Thyroid gland (tissue), 4 donors: ENCODE measurements around the gene KRTAP6-1. TPM values are rescaled to one million over a fixed set of nuclear protein-coding genes. Genes with fewer than 3 reads are reported as not detected.

Experiments
- DNase-seq, 2 donors: peaks; one replicate each; pipeline ENCODE4 v3.0.0-alpha.2; 2019
- H3K27ac ChIP-seq, 3 donors: fragments of 200-600 bp; sonication (generic); 1 replicate in 2 of 3; 2 replicates in 1 of 3; pipeline ENCODE4 v1.5.1; 2016 to 2019; ENCODE audit warnings: mild to moderate bottlenecking in 1 of 3, moderate library complexity in 1 of 3
- H3K27me3 ChIP-seq: fragments of 200-600 bp; sonication (generic); one replicate; pipeline ENCODE4 v1.5.1; 2019
- H3K36me3 ChIP-seq, 2 donors: fragments of 200-600 bp; sonication (generic); one replicate each; pipeline ENCODE4 v1.5.1; 2016 to 2019
- H3K4me1 ChIP-seq, 2 donors: fragments of 200-600 bp; sonication (generic); one replicate each; pipeline ENCODE4 v1.5.1; 2017 to 2019
- H3K4me3 ChIP-seq, 3 donors: fragments of 200-600 bp; sonication (generic); replicated peaks in 1 of 3; 1 replicate in 2 of 3; 2 replicates in 1 of 3; pipeline ENCODE4 v1.5.1; 2016; ENCODE audit warnings: mild to moderate bottlenecking in 1 of 3
- H3K9me3 ChIP-seq: fragments of 200-600 bp; sonication (generic); one replicate; pipeline ENCODE4 v1.5.1; 2017
- POLR2A ChIP-seq, 2 donors: fragments of 450-650 bp; IDR thresholded peaks; one replicate each; pipeline ENCODE4 v1.6.1; 2017; ENCODE audit warnings: antibody characterized with exemption in 2 of 2, mild to moderate bottlenecking in 2 of 2, moderate library complexity in 1 of 2
- WGBS, 2 donors: methylation state at CpG; one replicate each; pipeline ENCODE4 v1.1.5; 2017; 5-methylcytosine and 5-hydroxymethylcytosine counted together
- intact Hi-C: fragments of 100-400 bp; cut with DNase I; formaldehyde crosslinking; loops from one replicate; pipeline ENCODE4 v1.15.1; 2023
- small RNA-seq: library from RNA; depleted of rRNA; stranded (forward); fragments of <200 nt; gene quantifications from one replicate; pipeline ENCODE3, GENCODE V24; 2016
- total RNA-seq, 4 donors: library from RNA; depleted of rRNA; stranded (reverse); fragments of >200 nt; gene quantifications; one replicate each; pipeline ENCODE4 v1.2.3, GENCODE V29; 2016
- TF ChIP-seq, protein P1 (sequence below), 6 experiments: fragments of 200-600 bp in 3 of 6; fragments of 450-650 bp in 3 of 6; sonication (generic) in 3 of 6; IDR thresholded peaks; one replicate each; pipeline ENCODE4 v1.5.1; 2016 to 2019; ENCODE audit warnings: antibody characterized with exemption in 6 of 6, mild to moderate bottlenecking in 2 of 6, inconsistent platforms in 1 of 6, moderate library complexity in 1 of 6

The KRTAP6-1 gene
- total RNA-seq, 4 donors from 2014 or later = not detected

DNA sequence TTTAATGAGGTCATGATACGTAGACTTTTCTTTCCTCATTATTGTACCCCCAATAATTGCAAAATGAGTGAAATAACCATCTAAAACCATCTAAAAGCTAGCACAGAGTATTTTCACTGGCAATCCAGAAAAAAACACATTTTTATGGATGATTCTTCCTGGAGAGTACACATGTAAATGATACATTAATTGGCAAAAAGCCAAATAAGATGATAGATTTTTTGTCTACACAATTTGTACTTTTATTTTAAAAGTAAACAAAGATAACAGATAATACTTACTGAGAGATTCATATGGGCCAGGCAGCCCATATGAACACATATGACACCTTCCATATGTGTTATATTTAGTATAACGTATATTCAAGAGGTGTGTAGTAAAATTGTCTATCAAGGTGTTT, 50.1 kb downstream of the KRTAP6-1 start:
- Histone ChIP-seq H3K4me3 (no peak overlapping the region), H3K36me3 (no peaks in the 10 kb centered on the region), H3K9me3 (no peaks in the 10 kb centered on the region), H3K27ac (no peak overlapping the region), H3K4me1 (no peaks in the 10 kb centered on the region), H3K27me3 (no peaks in the 10 kb centered on the region)
- TF ChIP-seq, protein P1, sequence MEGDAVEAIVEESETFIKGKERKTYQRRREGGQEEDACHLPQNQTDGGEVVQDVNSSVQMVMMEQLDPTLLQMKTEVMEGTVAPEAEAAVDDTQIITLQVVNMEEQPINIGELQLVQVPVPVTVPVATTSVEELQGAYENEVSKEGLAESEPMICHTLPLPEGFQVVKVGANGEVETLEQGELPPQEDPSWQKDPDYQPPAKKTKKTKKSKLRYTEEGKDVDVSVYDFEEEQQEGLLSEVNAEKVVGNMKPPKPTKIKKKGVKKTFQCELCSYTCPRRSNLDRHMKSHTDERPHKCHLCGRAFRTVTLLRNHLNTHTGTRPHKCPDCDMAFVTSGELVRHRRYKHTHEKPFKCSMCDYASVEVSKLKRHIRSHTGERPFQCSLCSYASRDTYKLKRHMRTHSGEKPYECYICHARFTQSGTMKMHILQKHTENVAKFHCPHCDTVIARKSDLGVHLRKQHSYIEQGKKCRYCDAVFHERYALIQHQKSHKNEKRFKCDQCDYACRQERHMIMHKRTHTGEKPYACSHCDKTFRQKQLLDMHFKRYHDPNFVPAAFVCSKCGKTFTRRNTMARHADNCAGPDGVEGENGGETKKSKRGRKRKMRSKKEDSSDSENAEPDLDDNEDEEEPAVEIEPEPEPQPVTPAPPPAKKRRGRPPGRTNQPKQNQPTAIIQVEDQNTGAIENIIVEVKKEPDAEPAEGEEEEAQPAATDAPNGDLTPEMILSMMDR (IDR thresholded peaks at IDR 0.05) = no peak
- no peak for TF ChIP-seq POLR2A (IDR thresholded peaks at IDR 0.05)
- 90 to 91% methylated on average over 2 of the region's 2 CpGs for WGBS, 2 donors
- no peak for DNase-seq
- intact Hi-C loops = no loop called here

Small RNA genes within 50 kb of the gene (small RNA-seq; reads per million reads assigned to genes)
- gene KRTAP20-1 (not detected), gene KRTAP20-3 (not detected), gene KRTAP20-4 (not detected), gene KRTAP22-1 (not detected), gene KRTAP22-2 (not detected)

Other genes with a start within 250 kb of the KRTAP6-1 start
- not detected for gene KRTAP13-2, start 241.7 kb downstream of the KRTAP6-1 start, total RNA-seq
- gene KRTAP13-1, start 217.9 kb downstream of the KRTAP6-1 start, total RNA-seq = not detected
- not detected for gene KRTAP13-3, start 188.0 kb downstream of the KRTAP6-1 start, total RNA-seq
- gene KRTAP13-4, start 183.7 kb downstream of the KRTAP6-1 start, total RNA-seq = not detected
- gene KRTAP15-1, start 173.7 kb downstream of the KRTAP6-1 start, total RNA-seq = not detected
- gene KRTAP19-1, start 133.6 kb downstream of the KRTAP6-1 start, total RNA-seq = not detected
- not detected for gene KRTAP19-2, start 126.5 kb downstream of the KRTAP6-1 start, total RNA-seq
- gene KRTAP19-3, start 121.9 kb downstream of the KRTAP6-1 start, total RNA-seq = not detected
- not detected for gene KRTAP19-4, start 116.8 kb downstream of the KRTAP6-1 start, total RNA-seq
- not detected for gene KRTAP19-5, start 111.8 kb downstream of the KRTAP6-1 start, total RNA-seq
- gene KRTAP19-6, start 72.1 kb downstream of the KRTAP6-1 start, total RNA-seq = not detected
- gene KRTAP19-7, start 52.6 kb downstream of the KRTAP6-1 start, total RNA-seq = not detected
- gene KRTAP22-2, start 23.5 kb downstream of the KRTAP6-1 start, total RNA-seq = not detected
- gene KRTAP6-3, start 21.5 kb downstream of the KRTAP6-1 start, total RNA-seq = not detected
- gene KRTAP6-2, start 15.0 kb downstream of the KRTAP6-1 start, total RNA-seq = not detected
- gene KRTAP22-1, start 12.8 kb downstream of the KRTAP6-1 start, total RNA-seq = not detected
- gene KRTAP20-1, start 2.5 kb upstream of the KRTAP6-1 start, total RNA-seq = not detected
- not detected for gene KRTAP20-4, start 6.7 kb upstream of the KRTAP6-1 start, total RNA-seq
- gene KRTAP20-2, start 21.3 kb upstream of the KRTAP6-1 start, total RNA-seq = not detected
- not detected for gene KRTAP20-3, start 28.9 kb upstream of the KRTAP6-1 start, total RNA-seq
- not detected for gene KRTAP21-3, start 104.8 kb upstream of the KRTAP6-1 start, total RNA-seq
- not detected for gene KRTAP21-2, start 133.3 kb upstream of the KRTAP6-1 start, total RNA-seq
- not detected for gene KRTAP21-1, start 141.5 kb upstream of the KRTAP6-1 start, total RNA-seq
- gene KRTAP8-1, start 199.3 kb upstream of the KRTAP6-1 start, total RNA-seq = not detected
- gene KRTAP7-1, start 215.8 kb upstream of the KRTAP6-1 start, total RNA-seq = not detected